IMR-90 (cell line): ENCODE data around the gene DCAF5. TPM values are rescaled to one million over a fixed set of nuclear protein-coding genes. Genes with fewer than 3 reads are reported as not detected.

ENCODE experiments used
- ATAC-seq: fragments of 200-7000 bp; cut with Tn5 transposase; 2 replicates; pipeline ENCODE4 v1.9.1; 2020; ENCODE audit warnings: low read depth, mild to moderate bottlenecking, moderate library complexity
- BruUV-seq: library from RNA; stranded (reverse); fragments of 400-500 nt; replicated peaks from 2 replicates; lab custom pipeline; 2021; lab: Mats Ljungman, UMichigan
- CTCF ChIA-PET: fragments of 300-600 bp; formaldehyde crosslinking; extraction: SDS; loops from one replicate; lab custom pipeline; 2021; ENCODE audit warnings: antibody characterized with exemption; lab: Yijun Ruan, JAX
- POLR2A ChIA-PET: fragments of 300-600 bp; sonication (Branson Sonifier 250); formaldehyde crosslinking; loops from one replicate; lab custom pipeline; 2022; ENCODE audit warnings: antibody characterized with exemption; ENCODE audit not compliant: unreplicated experiment; lab: Charles Lee
- DNase-seq: peaks from one replicate; pipeline ENCODE4 v3.0.0; 2013
- H2AFZ ChIP-seq: replicated peaks from 2 replicates; pipeline ENCODE3; 2013; ENCODE audit warnings: low read length, mild to moderate bottlenecking; ENCODE audit not compliant: poor library complexity
- H2AK5ac ChIP-seq: 2 replicates; pipeline ENCODE4 v1.6.1; 2013; ENCODE audit warnings: low read depth, low read length, inconsistent platforms
- H2AK9ac ChIP-seq: replicated peaks from 2 replicates; pipeline ENCODE3; 2013; ENCODE audit warnings: mild to moderate bottlenecking, low read depth, low read length, moderate library complexity; ENCODE audit not compliant: poor library complexity
- H2BK120ac ChIP-seq: 2 replicates; pipeline ENCODE4 v1.6.1; 2013; ENCODE audit warnings: low read depth, low read length, inconsistent platforms
- H2BK15ac ChIP-seq: 3 replicates; pipeline ENCODE4 v1.6.1; 2013; ENCODE audit warnings: low read depth, low read length, inconsistent platforms
- H2BK20ac ChIP-seq: 2 replicates; pipeline ENCODE4 v1.6.1; 2013; ENCODE audit warnings: low read depth, mild to moderate bottlenecking, inconsistent platforms, low read length, moderate library complexity
- H2BK5ac ChIP-seq: 2 replicates; pipeline ENCODE4 v1.6.1; 2013; ENCODE audit warnings: mild to moderate bottlenecking, low read depth, low read length, inconsistent platforms; ENCODE audit not compliant: poor library complexity, severe bottlenecking
- H3K14ac ChIP-seq: replicated peaks from 2 replicates; pipeline ENCODE4 v1.6.1; 2013; ENCODE audit warnings: low read depth, low read length, inconsistent platforms
- H3K18ac ChIP-seq: 2 replicates; pipeline ENCODE4 v1.6.1; 2013; ENCODE audit warnings: low read depth, low read length, control low read depth
- H3K23ac ChIP-seq: 2 replicates; pipeline ENCODE4 v1.6.1; 2013; ENCODE audit warnings: low read depth, low read length, inconsistent platforms
- H3K27ac ChIP-seq: 2 replicates; pipeline ENCODE4 v1.5.1; 2013; ENCODE audit warnings: mild to moderate bottlenecking, control low read depth, low read length; ENCODE audit not compliant: insufficient read depth
- H3K27me3 ChIP-seq: 2 replicates; pipeline ENCODE4 v1.6.1; 2013; ENCODE audit warnings: low read length; ENCODE audit not compliant: control insufficient read depth, insufficient read depth
- H3K36me3 ChIP-seq: 2 replicates; pipeline ENCODE4 v1.6.1; 2013; ENCODE audit warnings: low read length, mixed read lengths; ENCODE audit not compliant: control insufficient read depth, insufficient read depth
- H3K4ac ChIP-seq: 2 replicates; pipeline ENCODE4 v1.6.1; 2013; ENCODE audit warnings: low read depth, low read length, inconsistent platforms
- H3K4me1 ChIP-seq: 2 replicates; pipeline ENCODE4 v1.6.1; 2013; ENCODE audit warnings: low read length, mixed read lengths; ENCODE audit not compliant: control insufficient read depth, insufficient read depth
- H3K4me2 ChIP-seq: 2 replicates; pipeline ENCODE4 v1.6.1; 2013; ENCODE audit warnings: low read depth, mild to moderate bottlenecking, control low read depth, low read length, moderate library complexity
- H3K4me3 ChIP-seq: 2 replicates; pipeline ENCODE4 v1.5.1; 2013; ENCODE audit warnings: low read depth, mild to moderate bottlenecking, control low read depth, low read length, moderate library complexity; ENCODE audit not compliant: insufficient read depth
- H3K56ac ChIP-seq: 2 replicates; pipeline ENCODE4 v1.6.1; 2013; ENCODE audit warnings: low read length, inconsistent platforms; ENCODE audit not compliant: insufficient read depth; ENCODE audit errors: extremely low read depth
- H3K79me1 ChIP-seq, 2 experiments: 2 replicates each; pipeline ENCODE4 v1.6.1; 2013; ENCODE audit warnings: low read length in 2 of 2, inconsistent platforms in 1 of 2, low read depth in 1 of 2
- H3K9ac ChIP-seq: 2 replicates; pipeline ENCODE4 v1.6.1; 2013; ENCODE audit warnings: low read depth, low read length, control low read depth
- H3K9me1 ChIP-seq: 2 replicates; pipeline ENCODE4 v1.6.1; 2013; ENCODE audit warnings: low read length, inconsistent platforms; ENCODE audit not compliant: insufficient read depth
- H3K9me3 ChIP-seq: 2 replicates; pipeline ENCODE4 v1.6.1; 2013; ENCODE audit warnings: low read length; ENCODE audit not compliant: control insufficient read depth, insufficient read depth
- H4K20me1 ChIP-seq: 2 replicates; pipeline ENCODE4 v1.6.1; 2013; ENCODE audit warnings: low read length, inconsistent platforms; ENCODE audit not compliant: insufficient read depth
- H4K5ac ChIP-seq: 2 replicates; pipeline ENCODE4 v1.6.1; 2013; ENCODE audit warnings: mild to moderate bottlenecking, low read depth, low read length, control low read depth
- H4K8ac ChIP-seq, 2 experiments: 2 replicates each; pipeline ENCODE4 v1.6.1; 2013; ENCODE audit warnings: low read depth in 2 of 2, low read length in 2 of 2, control low read depth in 1 of 2, inconsistent platforms in 1 of 2
- H4K91ac ChIP-seq: 2 replicates; pipeline ENCODE4 v1.6.1; 2013; ENCODE audit warnings: low read depth, low read length, inconsistent platforms; ENCODE audit not compliant: insufficient read depth
- CEBPB ChIP-seq: IDR thresholded peaks from 2 replicates; pipeline ENCODE4 v1.6.1; 2012; ENCODE audit warnings: low read depth, low read length, improper control_type of control experiment
- FOS ChIP-seq: fragments of 150-350 bp; IDR thresholded peaks from 2 replicates; pipeline ENCODE4 v1.6.1; 2016; ENCODE audit warnings: low read depth, low read length
- MAZ ChIP-seq: IDR thresholded peaks from 2 replicates; pipeline ENCODE4 v1.6.1; 2012; ENCODE audit warnings: low read depth, mild to moderate bottlenecking, low read length, improper control_type of control experiment, moderate library complexity, borderline replicate concordance
- WGBS, 2 experiments: methylation state at CpG; one replicate each; pipeline versions ENCODE4 v1.1.5 to v1.1.7; 2013; ENCODE audit warnings: missing lambda C conversion rate in 2 of 2; ENCODE audit not compliant: insufficient read length in 1 of 2; ENCODE audit errors: extremely low coverage in 2 of 2; 5-methylcytosine and 5-hydroxymethylcytosine counted together
- dilution Hi-C: fragments of 300-500 bp; cut with HindIII; formaldehyde crosslinking; loops from one replicate; pipeline ENCODE4 v1.14.3; 2018; ENCODE audit warnings: low sequenced_read_pairs; ENCODE audit not compliant: unreplicated experiment
- in situ Hi-C: fragments of 300-500 bp; cut with MboI; formaldehyde crosslinking; loops from 3 replicates; pipeline ENCODE4 v1.14.3; 2019; ENCODE audit warnings: low sequenced_read_pairs, inconsistent platforms, mixed read lengths
- intact Hi-C: fragments of 100-400 bp; cut with micrococcal nuclease; formaldehyde crosslinking; loops from 2 replicates; pipeline ENCODE4 v1.10.0; 2022
- polyA plus RNA-seq, 3 experiments: library from polyadenylated mRNA; depleted of rRNA; stranded (reverse); fragments of >200 nt; gene quantifications; 2 replicates each; pipeline ENCODE4 v1.2.3, GENCODE V29; 2012; ENCODE audit warnings: low replicate concordance in 1 of 3
- total RNA-seq: library from RNA; depleted of rRNA; stranded (reverse); fragments of >200 nt; gene quantifications from 2 replicates; pipeline ENCODE4 v1.2.3, GENCODE V29; 2012

The DCAF5 gene
- total and polyA plus RNA-seq, 2 of the 4 experiments (the other 2 are of a cell fraction) = 17.6 to 30.4 TPM

DNA sequence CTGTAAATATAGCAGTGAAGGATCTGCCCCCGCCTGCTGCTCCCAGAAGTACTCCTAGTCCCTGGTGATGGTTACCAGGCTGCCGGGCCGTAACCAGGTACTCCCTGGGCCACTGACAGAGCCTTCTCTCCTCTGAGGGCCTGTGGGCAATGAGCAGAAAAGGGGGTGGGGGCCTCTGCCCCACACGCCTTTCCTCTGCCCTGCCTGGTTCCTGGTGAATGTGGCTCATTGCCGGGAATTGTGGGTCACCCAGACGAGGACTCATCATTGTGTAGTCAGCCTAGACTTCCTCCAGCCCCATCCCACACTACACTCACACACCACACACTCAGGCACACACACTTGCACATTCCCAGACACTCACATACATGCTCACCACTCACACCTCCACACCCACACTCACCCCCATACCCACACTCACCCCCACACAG is 138.1 kb downstream of the DCAF5 start:
- H2BK20ac ChIP-seq = no peak overlapping the region
- TF ChIP-seq MAZ (peak; percentile 41; the same call in 1 of the 2 replicates), FOS (peak; percentile 10; the same call in 1 of the 2 replicates), CEBPB (no peak)
- H2BK120ac ChIP-seq = peak overlapping the region; percentile 64; the same call in 1 of the 2 replicates
- peak overlapping the region; percentile 45 for H3K4ac ChIP-seq
- H3K14ac ChIP-seq = no peak overlapping the region; the same call in 1 of the 2 replicates
- ATAC-seq = no peak
- H2AFZ ChIP-seq = peak overlapping the region; percentile 76
- no peak overlapping the region for H3K4me3 ChIP-seq
- H2BK5ac ChIP-seq = peak overlapping the region; percentile 63
- 72% methylated on average over 5 of the region's 6 CpGs; no CpG with 5 or more reads in 1 of the 2 experiments for whole genome bisulfite sequencing, 2 experiments
- H3K36me3 ChIP-seq = no peaks in the 10 kb centered on the region
- H4K8ac ChIP-seq = peak overlapping the region in 1 of 2 experiments; percentile 45; a peak in 1 of 4 replicates
- H2AK5ac ChIP-seq = peak overlapping the region; percentile 95
- ChIA-PET POLR2A (no interaction called here), CTCF (interaction anchor here (0.9 kb wide), 1 partner anchor 33 kb away, joined by 3 read pairs; no protein-coding TSS in a partner anchor)
- no TSS peak for BruUV-seq
- H3K79me1 ChIP-seq = peaks cover 0 to 5% of the 10 kb centered on the region in 2 experiments; a peak in 1 of 4 replicates
- in situ Hi-C loops = no loop called here
- peak overlapping the region; percentile 40; the same call in 1 of the 2 replicates for H3K23ac ChIP-seq
- H3K27me3 ChIP-seq = no peaks in the 10 kb centered on the region
- H3K9me3 ChIP-seq = no peaks in the 10 kb centered on the region
- H3K9me1 ChIP-seq = peaks cover 10% of the 10 kb centered on the region
- peak; percentile 34 for DNase-seq
- H3K56ac ChIP-seq = no peak overlapping the region
- no peak overlapping the region for H3K27ac ChIP-seq
- H2BK15ac ChIP-seq = peak overlapping the region; percentile 19; the same call in 1 of the 3 replicates
- H3K18ac ChIP-seq = peak overlapping the region; percentile 73; the same call in 1 of the 2 replicates
- dilution Hi-C loops = no loop called here
- intact Hi-C loops = no loop called here
- H2AK9ac ChIP-seq = peak overlapping the region; percentile 79
- no peak overlapping the region for H4K5ac ChIP-seq
- H4K20me1 ChIP-seq = no peaks in the 10 kb centered on the region
- 0 out of 2 replicates have a peak overlapping the region, but pooled peaks have one; percentile 11 for H4K91ac ChIP-seq
- peaks cover 12% of the 10 kb centered on the region for H3K4me1 ChIP-seq
- no peak overlapping the region for H3K9ac ChIP-seq
- H3K4me2 ChIP-seq = no peak overlapping the region
